CD14-positive monocyte (primary cell): ENCODE data around the gene PWP1. TPM values are rescaled to one million over a fixed set of nuclear protein-coding genes. Genes with fewer than 3 reads are reported as not detected.

Source experiments
- DNase-seq, 3 donors: peaks; one replicate each; pipeline ENCODE4 v3.0.0-alpha.2; 2011 to 2022
- H2AFZ ChIP-seq: 2 replicates; pipeline ENCODE4 v1.6.0; 2012; ENCODE audit warnings: mild to moderate bottlenecking, low read depth, low read length, inconsistent platforms; ENCODE audit not compliant: insufficient read depth, poor library complexity, severe bottlenecking
- H3K27ac ChIP-seq, 2 donors: 1 replicate in 1 of 2; 2 replicates in 1 of 2; pipeline ENCODE4 v1.5.1; 2012 to 2013; ENCODE audit warnings: low read length in 2 of 2, control low read depth in 1 of 2, inconsistent platforms in 1 of 2, low read depth in 1 of 2, mild to moderate bottlenecking in 1 of 2
- H3K27me3 ChIP-seq, 2 donors: one replicate each; pipeline versions ENCODE4 v1.6.0 to v1.6.1; 2011 to 2013; ENCODE audit warnings: low read length in 2 of 2; ENCODE audit not compliant: control insufficient read depth in 2 of 2, insufficient read depth in 2 of 2
- H3K36me3 ChIP-seq, 2 donors: replicated peaks in 1 of 2; 1 replicate in 1 of 2; 2 replicates in 1 of 2; pipeline versions ENCODE4 v1.5.1 to v1.6.1; 2012 to 2013; ENCODE audit warnings: low read length in 2 of 2, control low read depth in 1 of 2, inconsistent platforms in 1 of 2, mild to moderate bottlenecking in 1 of 2; ENCODE audit not compliant: insufficient read depth in 2 of 2, control insufficient read depth in 1 of 2
- H3K4me1 ChIP-seq, 2 donors: 1 replicate in 1 of 2; 2 replicates in 1 of 2; pipeline versions ENCODE4 v1.5.1 to v1.6.1; 2012 to 2013; ENCODE audit warnings: low read length in 2 of 2, control low read depth in 1 of 2, inconsistent platforms in 1 of 2, mild to moderate bottlenecking in 1 of 2, moderate library complexity in 1 of 2; ENCODE audit not compliant: insufficient read depth in 2 of 2, control insufficient read depth in 1 of 2
- H3K4me2 ChIP-seq: replicated peaks from 2 replicates; pipeline ENCODE3; 2012; ENCODE audit warnings: low read length, moderate library complexity, mild to moderate bottlenecking; ENCODE audit not compliant: poor library complexity, severe bottlenecking; ENCODE audit errors: extremely low read depth
- H3K4me3 ChIP-seq, 3 experiments: fragments of 200-600 bp in 1 of 3; sonication (generic) in 1 of 3; replicated peaks in 1 of 3; 1 replicate in 2 of 3; 2 replicates in 1 of 3; pipeline ENCODE4 v1.5.1; 2011 to 2013; ENCODE audit warnings: low read length in 3 of 3, mild to moderate bottlenecking in 3 of 3, control low read depth in 2 of 3, low read depth in 2 of 3, inconsistent platforms in 1 of 3, moderate library complexity in 1 of 3
- H3K79me2 ChIP-seq: 2 replicates; pipeline ENCODE4 v1.6.0; 2012; ENCODE audit warnings: mild to moderate bottlenecking, control low read depth, inconsistent platforms, low read length, moderate library complexity; ENCODE audit not compliant: insufficient read depth
- H3K9ac ChIP-seq: 2 replicates; pipeline ENCODE4 v1.6.0; 2017; ENCODE audit warnings: low read length, mild to moderate bottlenecking; ENCODE audit not compliant: insufficient read depth, poor library complexity, severe bottlenecking
- H3K9me3 ChIP-seq, 2 donors: replicated peaks in 1 of 2; 1 replicate in 1 of 2; 2 replicates in 1 of 2; pipeline versions ENCODE4 v1.5.1 to v1.6.1; 2012 to 2013; ENCODE audit warnings: low read length in 2 of 2, control low read depth in 1 of 2; ENCODE audit not compliant: control insufficient read depth in 1 of 2, insufficient read depth in 1 of 2
- H4K20me1 ChIP-seq: 2 replicates; pipeline ENCODE4 v1.6.0; 2012; ENCODE audit warnings: mild to moderate bottlenecking, low read length, control low read depth, moderate library complexity; ENCODE audit not compliant: insufficient read depth
- H3K27ac Mint-ChIP-seq, 7 donors: one replicate each; pipeline ENCODE4 v1.8.0; 2020; ENCODE audit warnings: mild to moderate bottlenecking in 7 of 7, mixed read lengths in 7 of 7, moderate library complexity in 6 of 7, inconsistent platforms in 2 of 7
- H3K27me3 Mint-ChIP-seq, 3 donors: one replicate each; pipeline ENCODE4 v1.8.0; 2021 to 2022; ENCODE audit warnings: low read depth in 3 of 3, mild to moderate bottlenecking in 3 of 3, mixed read lengths in 3 of 3, moderate library complexity in 3 of 3, inconsistent platforms in 1 of 3
- H3K36me3 Mint-ChIP-seq, 2 donors: one replicate each; pipeline ENCODE4 v1.8.0; 2020; ENCODE audit warnings: mixed read lengths in 2 of 2, inconsistent platforms in 1 of 2, mild to moderate bottlenecking in 1 of 2
- H3K4me1 Mint-ChIP-seq: one replicate; pipeline ENCODE4 v1.8.0; 2020; ENCODE audit warnings: mild to moderate bottlenecking, mixed read lengths
- H3K4me3 Mint-ChIP-seq, 2 donors: one replicate each; pipeline ENCODE4 v1.8.0; 2020; ENCODE audit warnings: mild to moderate bottlenecking in 2 of 2, mixed read lengths in 2 of 2, moderate library complexity in 1 of 2
- H3K9me3 Mint-ChIP-seq, 7 donors: one replicate each; pipeline ENCODE4 v1.8.0; 2020 to 2022; ENCODE audit warnings: mixed read lengths in 7 of 7, mild to moderate bottlenecking in 6 of 7, moderate library complexity in 6 of 7, inconsistent platforms in 2 of 7
- WGBS: methylation state at CpG from one replicate; pipeline ENCODE4 v1.1.5; 2013; ENCODE audit warnings: missing lambda C conversion rate; ENCODE audit not compliant: insufficient coverage; 5-methylcytosine and 5-hydroxymethylcytosine counted together
- intact Hi-C, 2 donors: fragments of 100-400 bp; cut with micrococcal nuclease; formaldehyde crosslinking; loops; one replicate each; pipeline versions ENCODE4 v1.15.0 to v1.15.1; 2023
- polyA minus RNA-seq: library from RNA; depleted of rRNA, polyadenylated mRNA; stranded (reverse); fragments of >200 nt; gene quantifications from 2 replicates; pipeline ENCODE4 v1.2.3, GENCODE V29; 2012
- polyA plus RNA-seq, 3 donors: library from polyadenylated mRNA; depleted of rRNA in 1 of 3; unstranded in 2 of 3; stranded (reverse) in 1 of 3; fragments of 300-500 nt in 2 of 3; fragments of >200 nt in 1 of 3; fragmentation: Illumina TruSeq in 2 of 3; gene quantifications; 1 replicate in 2 of 3; 2 replicates in 1 of 3; pipeline ENCODE4 v1.2.3, GENCODE V29; 2012 to 2021
- total RNA-seq, 12 experiments: library from RNA in 1 of 12; stranded (reverse) in 1 of 12; fragments of 120-200 nt in 1 of 12; gene quantifications; one replicate each; pipeline ENCODE4 v1.2.4 and lab custom pipeline; 2013 to 2026; ENCODE audit warnings: mixed read lengths in 6 of 12, inconsistent platforms in 1 of 12
- TF ChIP-seq, protein P1 (sequence below): fragments of 200-600 bp; IDR thresholded peaks from one replicate; pipeline ENCODE4 v1.8.0; 2022; ENCODE audit warnings: antibody characterized with exemption, mild to moderate bottlenecking

Gene PWP1
- total RNA-seq (2013): 22.7 TPM
- polyA plus RNA-seq: 10 to 100 TPM; 27.1 to 29.1 (median 28.0) TPM
- 13.2 and 29.8 TPM in 2 replicates for polyA minus RNA-seq
- total RNA-seq (lab: John Stamatoyannopoulos, UW): 10.0 to 24.1 (median 17.0) reads per million in 11 experiments

- Mint-ChIP-seq H3K4me3 (peak within 1 kb of the TSS; percentile 90 to 94), H3K36me3 (peaks cover 22 to 27% of the 10 kb centered on the region in 2 donors), H3K4me1 (peaks cover 16% of the 10 kb centered on the region), H3K9me3 (no peaks in the 10 kb centered on the region), H3K27me3 (peaks cover 0 to 2% (median 0%) of the 10 kb centered on the region in 3 donors), H3K27ac (peak within 1 kb of the TSS; percentile 94 to 98 (median 95))
- H3K27me3 ChIP-seq: no peaks in the 10 kb centered on the region
- intact Hi-C loops: loop anchor here (5.0 kb wide), 1 partner anchor 77 kb away; the partner anchor contains the start of gene PRDM4 (in 2 of the 2)
- TF ChIP-seq, protein P1, sequence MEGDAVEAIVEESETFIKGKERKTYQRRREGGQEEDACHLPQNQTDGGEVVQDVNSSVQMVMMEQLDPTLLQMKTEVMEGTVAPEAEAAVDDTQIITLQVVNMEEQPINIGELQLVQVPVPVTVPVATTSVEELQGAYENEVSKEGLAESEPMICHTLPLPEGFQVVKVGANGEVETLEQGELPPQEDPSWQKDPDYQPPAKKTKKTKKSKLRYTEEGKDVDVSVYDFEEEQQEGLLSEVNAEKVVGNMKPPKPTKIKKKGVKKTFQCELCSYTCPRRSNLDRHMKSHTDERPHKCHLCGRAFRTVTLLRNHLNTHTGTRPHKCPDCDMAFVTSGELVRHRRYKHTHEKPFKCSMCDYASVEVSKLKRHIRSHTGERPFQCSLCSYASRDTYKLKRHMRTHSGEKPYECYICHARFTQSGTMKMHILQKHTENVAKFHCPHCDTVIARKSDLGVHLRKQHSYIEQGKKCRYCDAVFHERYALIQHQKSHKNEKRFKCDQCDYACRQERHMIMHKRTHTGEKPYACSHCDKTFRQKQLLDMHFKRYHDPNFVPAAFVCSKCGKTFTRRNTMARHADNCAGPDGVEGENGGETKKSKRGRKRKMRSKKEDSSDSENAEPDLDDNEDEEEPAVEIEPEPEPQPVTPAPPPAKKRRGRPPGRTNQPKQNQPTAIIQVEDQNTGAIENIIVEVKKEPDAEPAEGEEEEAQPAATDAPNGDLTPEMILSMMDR: no peak
- H3K27ac ChIP-seq: peak within 1 kb of the TSS; percentile 65 to 96
- H3K36me3 ChIP-seq: peaks cover 23 to 25% of the 10 kb centered on the region in 2 donors
- H3K4me3 ChIP-seq: peak within 1 kb of the TSS; percentile 67 to 90 (median 87)
- no peaks in the 10 kb centered on the region for H3K9me3 ChIP-seq
- peaks cover 21% of the 10 kb centered on the region for H3K79me2 ChIP-seq
- no peaks in the 10 kb centered on the region for H4K20me1 ChIP-seq
- WGBS: under 1% methylated on average over 39 of the region's 51 CpGs
- peak; percentile 96 to 98 (median 96) for DNase-seq
- peak within 1 kb of the TSS; percentile 91 for H2AFZ ChIP-seq
- peak within 1 kb of the TSS; percentile 87 for H3K4me2 ChIP-seq
- H3K4me1 ChIP-seq: peaks cover 15 to 19% of the 10 kb centered on the region in 2 donors
- peak within 1 kb of the TSS; percentile 94 for H3K9ac ChIP-seq
Observed at GRCh38 chr12:107685360-107686248, at the start of gene PWP1. TSS of gene PWP1 (plus strand) at chr12:107685799. CDS start at chr12:107685900, 101 bp downstream.

DNA sequence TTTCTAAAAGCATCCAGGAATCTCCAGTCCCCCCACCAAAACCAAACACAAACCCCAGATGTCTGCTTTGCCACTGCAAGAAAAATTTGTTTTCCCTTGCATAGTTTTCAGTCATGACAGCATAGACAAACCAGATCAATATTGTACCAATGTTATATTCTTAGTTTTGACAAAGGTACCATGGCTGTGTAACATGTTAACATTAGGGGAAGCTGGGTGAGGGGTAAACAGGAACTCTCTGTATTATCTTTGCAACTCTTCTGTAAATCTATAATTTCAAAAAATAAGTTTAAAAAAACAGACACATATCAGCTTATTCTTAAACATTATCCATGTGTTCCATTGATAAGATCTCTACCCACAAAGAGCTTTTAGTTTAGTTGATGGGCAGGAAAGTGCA, 44.4 kb upstream of the PWP1 start:
- Histone ChIP-seq H3K4me3 (no peak overlapping the region), H3K4me1 (no peaks in the 10 kb centered on the region), H3K9me3 (no peaks in the 10 kb centered on the region), H3K27ac (no peak overlapping the region), H2AFZ (no peak overlapping the region), H4K20me1 (no peaks in the 10 kb centered on the region), H3K36me3 (peaks cover 0 to 4% of the 10 kb centered on the region in 2 donors), H3K9ac (no peak overlapping the region), H3K79me2 (no peaks in the 10 kb centered on the region), H3K4me2 (no peak overlapping the region), H3K27me3 (no peaks in the 10 kb centered on the region)
- H3K27ac Mint-ChIP-seq: no peak overlapping the region
- TF ChIP-seq, protein P1: no peak
- no peaks in the 10 kb centered on the region for H3K4me1 Mint-ChIP-seq
- H3K9me3 Mint-ChIP-seq: peaks cover 0 to 1% (median 0%) of the 10 kb centered on the region in 7 donors
- intact Hi-C loops: no loop called here
- H3K27me3 Mint-ChIP-seq: no peaks in the 10 kb centered on the region
- peaks cover 2 to 10% of the 10 kb centered on the region in 2 donors for H3K36me3 Mint-ChIP-seq
- no peak for DNase-seq
- no peak overlapping the region for H3K4me3 Mint-ChIP-seq
